Esophagus muscularis mucosa (tissue), 4 donors: ENCODE data around the gene ZNF189. TPM values are rescaled to one million over a fixed set of nuclear protein-coding genes. Genes with fewer than 3 reads are reported as not detected.

Experiments
- DNase-seq: peaks from one replicate; pipeline ENCODE4 v3.0.0-alpha.2; 2017; ENCODE audit errors: extremely low spot score
- H3K27ac ChIP-seq, 4 donors: fragments of 200-600 bp; sonication (generic); replicated peaks in 1 of 4; 1 replicate in 3 of 4; 2 replicates in 1 of 4; pipeline ENCODE4 v1.5.1; 2016 to 2019; ENCODE audit warnings: mild to moderate bottlenecking in 1 of 4
- H3K27me3 ChIP-seq, 4 donors: fragments of 200-600 bp; sonication (generic); one replicate each; pipeline versions ENCODE4 v1.5.1 to v1.6.0; 2016 to 2019
- H3K36me3 ChIP-seq, 4 donors: fragments of 200-600 bp; sonication (generic); one replicate each; pipeline ENCODE4 v1.5.1; 2016 to 2019
- H3K4me1 ChIP-seq, 4 donors: fragments of 200-600 bp; sonication (generic); one replicate each; pipeline ENCODE4 v1.5.1; 2016 to 2019
- H3K4me3 ChIP-seq, 4 donors: fragments of 200-600 bp; sonication (generic); 1 replicate in 2 of 4; 2 replicates in 2 of 4; pipeline ENCODE4 v1.5.1; 2016 to 2019; ENCODE audit warnings: mild to moderate bottlenecking in 4 of 4, moderate library complexity in 1 of 4
- H3K9me3 ChIP-seq, 4 donors: fragments of 200-600 bp; sonication (generic); 1 replicate in 3 of 4; 2 replicates in 1 of 4; pipeline ENCODE4 v1.5.1; 2016 to 2019
- EP300 ChIP-seq: sonication (generic); formaldehyde crosslinking; IDR thresholded peaks from one replicate; pipeline ENCODE4 v1.6.1; 2017; ENCODE audit warnings: antibody characterized with exemption
- POLR2A ChIP-seq: fragments of 450-650 bp; IDR thresholded peaks from one replicate; pipeline ENCODE4 v1.6.1; 2017; ENCODE audit warnings: antibody characterized with exemption, moderate library complexity, mild to moderate bottlenecking, low read depth
- POLR2AphosphoS5 ChIP-seq, 2 donors: sonication (generic); formaldehyde crosslinking; IDR thresholded peaks; one replicate each; pipeline ENCODE4 v1.6.1; 2017; ENCODE audit warnings: antibody characterized with exemption in 2 of 2
- WGBS: methylation state at CpG from one replicate; pipeline ENCODE4 v1.1.5; 2018; 5-methylcytosine and 5-hydroxymethylcytosine counted together
- intact Hi-C: fragments of 100-400 bp; cut with DNase I; formaldehyde crosslinking; loops from one replicate; pipeline ENCODE4 v1.15.1; 2023
- total RNA-seq, 4 donors: library from RNA; depleted of rRNA; stranded (reverse); fragments of >200 nt; gene quantifications; one replicate each; pipeline versions ENCODE4 v1.1.0 to v1.2.1, GENCODE V29; 2016
- TF ChIP-seq, protein P1 (sequence below), 3 experiments: fragments of 200-600 bp in 2 of 3; fragments of 450-650 bp in 1 of 3; sonication (generic) in 2 of 3; IDR thresholded peaks; one replicate each; pipeline ENCODE4 v1.5.1; 2017 to 2019; ENCODE audit warnings: antibody characterized with exemption in 3 of 3, mild to moderate bottlenecking in 2 of 3, moderate library complexity in 1 of 3

ZNF189 gene
- total RNA-seq, 4 donors from 2014 or later: 16.7 to 19.6 (median 18.6) TPM

DNA sequence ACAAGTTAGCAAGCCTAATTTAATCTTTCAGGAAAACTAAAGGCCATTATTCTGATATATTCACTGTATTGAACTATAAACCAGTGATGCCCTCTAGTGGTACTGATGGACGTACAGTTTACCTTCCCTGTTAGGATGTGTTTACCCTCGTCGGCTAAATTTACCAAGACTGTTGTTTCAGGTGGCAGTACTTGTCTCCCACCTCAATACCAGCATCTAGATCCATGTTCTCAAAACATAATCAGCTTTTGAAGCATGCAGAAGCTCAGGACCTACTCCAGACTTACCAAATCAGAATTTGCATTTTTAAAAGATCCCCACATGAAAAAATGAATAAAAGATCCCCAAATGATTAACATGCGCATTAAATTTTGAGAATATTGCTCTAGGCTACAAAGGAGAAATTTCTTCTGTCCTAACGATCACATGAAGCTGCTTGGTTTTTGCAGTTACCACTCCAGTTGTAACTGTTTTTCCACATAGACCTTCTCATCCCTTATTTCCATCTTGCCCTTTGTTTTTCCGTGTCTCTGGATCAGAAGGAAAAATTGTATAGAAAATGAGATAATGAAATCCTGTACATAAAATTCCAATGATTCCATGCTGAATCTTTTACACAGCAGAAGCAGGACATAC is 10.7 kb upstream of the ZNF189 start:
- H3K4me1 ChIP-seq: no peaks in the 10 kb centered on the region
- H3K36me3 ChIP-seq: peaks cover 13 to 24% (median 20%) of the 10 kb centered on the region in 4 donors
- H3K27ac ChIP-seq: no peak overlapping the region
- DNase-seq: no peak
- H3K27me3 ChIP-seq: no peaks in the 10 kb centered on the region
- H3K9me3 ChIP-seq: peaks cover 0 to 10% (median 3%) of the 10 kb centered on the region in 4 donors
- intact Hi-C loops: no loop called here
- TF ChIP-seq, protein P1, sequence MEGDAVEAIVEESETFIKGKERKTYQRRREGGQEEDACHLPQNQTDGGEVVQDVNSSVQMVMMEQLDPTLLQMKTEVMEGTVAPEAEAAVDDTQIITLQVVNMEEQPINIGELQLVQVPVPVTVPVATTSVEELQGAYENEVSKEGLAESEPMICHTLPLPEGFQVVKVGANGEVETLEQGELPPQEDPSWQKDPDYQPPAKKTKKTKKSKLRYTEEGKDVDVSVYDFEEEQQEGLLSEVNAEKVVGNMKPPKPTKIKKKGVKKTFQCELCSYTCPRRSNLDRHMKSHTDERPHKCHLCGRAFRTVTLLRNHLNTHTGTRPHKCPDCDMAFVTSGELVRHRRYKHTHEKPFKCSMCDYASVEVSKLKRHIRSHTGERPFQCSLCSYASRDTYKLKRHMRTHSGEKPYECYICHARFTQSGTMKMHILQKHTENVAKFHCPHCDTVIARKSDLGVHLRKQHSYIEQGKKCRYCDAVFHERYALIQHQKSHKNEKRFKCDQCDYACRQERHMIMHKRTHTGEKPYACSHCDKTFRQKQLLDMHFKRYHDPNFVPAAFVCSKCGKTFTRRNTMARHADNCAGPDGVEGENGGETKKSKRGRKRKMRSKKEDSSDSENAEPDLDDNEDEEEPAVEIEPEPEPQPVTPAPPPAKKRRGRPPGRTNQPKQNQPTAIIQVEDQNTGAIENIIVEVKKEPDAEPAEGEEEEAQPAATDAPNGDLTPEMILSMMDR (IDR thresholded peaks at IDR 0.05): peak; percentile 22 to 50 (median 35)
- TF ChIP-seq POLR2A: no peak
- 58% methylated on average over 6 of the region's 6 CpGs for WGBS
- no peak overlapping the region for H3K4me3 ChIP-seq

DNA sequence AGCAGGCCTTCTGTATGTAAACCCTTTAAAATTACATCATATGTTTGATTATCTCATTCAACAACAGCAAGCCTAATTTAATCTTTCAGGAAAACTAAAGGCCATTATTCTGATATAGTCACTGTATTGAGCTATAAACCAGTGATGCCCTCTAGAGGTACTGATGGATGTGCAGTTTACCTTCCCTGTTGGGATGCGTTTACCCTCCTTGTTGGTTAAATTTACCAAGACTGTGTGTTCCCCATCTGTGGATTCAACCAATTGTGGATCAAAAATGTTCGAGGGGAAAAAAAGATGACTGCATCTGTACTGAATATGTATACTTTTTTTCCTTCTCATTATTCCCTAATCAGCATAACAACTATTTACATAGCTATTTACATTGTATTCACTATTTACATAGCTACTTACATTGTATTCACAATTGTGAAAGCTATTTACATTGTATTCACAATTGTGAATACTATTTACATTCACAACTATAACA is 10.1 kb upstream of the ZNF189 start:
- Histone ChIP-seq H3K36me3 (peaks cover 13 to 24% (median 20%) of the 10 kb centered on the region in 4 donors), H3K9me3 (peaks cover 0 to 11% (median 3%) of the 10 kb centered on the region in 4 donors), H3K4me1 (no peaks in the 10 kb centered on the region), H3K4me3 (no peak overlapping the region), H3K27me3 (no peaks in the 10 kb centered on the region), H3K27ac (no peak overlapping the region)
- 84% methylated on average over 2 of the region's 2 CpGs for WGBS
- DNase-seq: no peak
- no peak for TF ChIP-seq POLR2A
- no peak for TF ChIP-seq POLR2AphosphoS5 (IDR thresholded peaks at IDR 0.05)
- TF ChIP-seq, protein P1 (IDR thresholded peaks at IDR 0.05): no peak
- intact Hi-C loops: no loop called here

DNA sequence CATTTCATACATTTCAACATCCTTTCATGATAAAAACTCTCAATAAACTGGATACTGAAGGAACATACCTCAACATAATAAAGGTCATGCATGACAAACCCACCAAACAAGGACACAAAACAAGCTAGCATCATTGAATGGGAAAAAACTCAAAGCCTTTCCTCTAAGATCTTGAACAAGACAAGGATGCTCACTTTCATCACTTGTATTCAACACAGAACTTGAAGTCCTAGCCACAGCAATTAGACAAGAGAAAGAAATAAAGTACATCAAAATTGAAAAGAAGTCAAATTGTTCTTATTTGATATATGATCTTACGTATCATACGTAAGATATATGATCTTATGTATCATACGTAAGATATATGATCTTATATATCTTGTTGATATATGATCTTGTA is 5.5 kb upstream of the ZNF189 start:
- no peak overlapping the region for H3K4me3 ChIP-seq
- DNase-seq: no peak
- peaks cover 0 to 3% (median 0%) of the 10 kb centered on the region in 4 donors for H3K9me3 ChIP-seq
- intact Hi-C loops: no loop called here
- peaks cover 13 to 28% (median 20%) of the 10 kb centered on the region in 4 donors for H3K36me3 ChIP-seq
- no peaks in the 10 kb centered on the region for H3K27me3 ChIP-seq
- TF ChIP-seq, protein P1 (IDR thresholded peaks at IDR 0.05): no peak
- TF ChIP-seq POLR2AphosphoS5 (IDR thresholded peaks at IDR 0.05) (no peak), EP300 (no peak), POLR2A (no peak)
- H3K4me1 ChIP-seq: peaks cover 15 to 24% (median 22%) of the 10 kb centered on the region in 4 donors
- H3K27ac ChIP-seq: no peak overlapping the region
- 98% methylated on average over 3 of the region's 3 CpGs for WGBS

DNA sequence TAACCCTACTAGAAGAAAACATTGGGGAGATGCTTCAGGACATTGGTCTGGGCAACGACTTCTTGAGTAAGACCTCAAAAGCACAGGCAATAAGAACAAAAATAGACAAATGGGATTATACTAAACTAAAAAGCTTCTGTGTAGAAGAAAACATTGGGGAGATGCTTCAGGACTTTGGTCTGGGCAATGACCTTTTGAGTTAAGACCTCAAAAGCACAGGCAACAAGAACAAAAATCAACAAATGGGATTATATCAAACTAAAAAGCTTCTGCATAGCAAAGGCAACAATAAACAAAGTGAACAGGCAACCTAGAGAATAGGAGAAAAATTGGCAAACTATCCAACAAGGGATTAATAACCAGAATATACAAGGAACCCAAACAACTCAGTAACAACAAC is 4.0 kb upstream of the ZNF189 start:
- peaks cover 8 to 18% (median 10%) of the 10 kb centered on the region in 4 donors for H3K36me3 ChIP-seq
- TF ChIP-seq EP300: no peak
- TF ChIP-seq, protein P1 (IDR thresholded peaks at IDR 0.05): no peak
- no peak for TF ChIP-seq POLR2A
- TF ChIP-seq POLR2AphosphoS5 (IDR thresholded peaks at IDR 0.05): no peak
- 95% methylated on average over 1 of the region's 1 CpG for WGBS
- H3K27me3 ChIP-seq: no peaks in the 10 kb centered on the region
- DNase-seq: no peak
- intact Hi-C loops: no loop called here
- H3K27ac ChIP-seq: no peak overlapping the region
- H3K9me3 ChIP-seq: peaks cover 0 to 3% (median 0%) of the 10 kb centered on the region in 4 donors
- H3K4me3 ChIP-seq: no peak overlapping the region
- H3K4me1 ChIP-seq: peaks cover 16 to 29% (median 28%) of the 10 kb centered on the region in 4 donors

DNA sequence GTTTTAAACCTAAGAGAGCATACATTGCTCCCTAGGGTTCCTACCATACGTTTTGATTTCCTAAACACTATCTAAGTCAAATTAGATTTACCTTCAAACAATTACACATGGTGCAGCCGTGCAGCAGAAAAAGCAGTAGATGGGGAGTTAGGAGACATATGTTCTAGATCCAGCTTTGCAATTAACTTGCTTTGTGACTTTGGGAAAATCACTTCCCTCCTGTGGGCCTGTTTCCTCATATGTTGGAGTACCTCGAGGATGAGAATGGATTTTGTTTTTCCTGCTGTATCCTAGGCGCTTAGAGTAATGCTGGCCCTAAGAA is 944 bp upstream of the ZNF189 start:
- H3K27ac ChIP-seq: peak overlapping the region; percentile 81 to 90 (median 84)
- no peaks in the 10 kb centered on the region for H3K27me3 ChIP-seq
- peaks cover 34 to 53% (median 47%) of the 10 kb centered on the region in 4 donors for H3K4me1 ChIP-seq
- H3K36me3 ChIP-seq: peaks cover 21 to 31% (median 26%) of the 10 kb centered on the region in 4 donors
- H3K4me3 ChIP-seq: peak overlapping the region; percentile 65 to 85 (median 68)
- TF ChIP-seq POLR2AphosphoS5 (IDR thresholded peaks at IDR 0.05) (no peak), EP300 (no peak), POLR2A (no peak)
- TF ChIP-seq, protein P1 (IDR thresholded peaks at IDR 0.05): no peak
- WGBS: 10% methylated on average over 4 of the region's 4 CpGs
- H3K9me3 ChIP-seq: peaks cover 0 to 3% (median 0%) of the 10 kb centered on the region in 4 donors
- no peak for DNase-seq
- intact Hi-C loops: no loop called here
